HG03378 (cell line): ENCODE measurements around the gene SH3PXD2B.

Experiments
- ATAC-seq: cut with Tn5 transposase; IDR thresholded peaks from one replicate; pipeline ENCODE4 v1.9.1; 2021; ENCODE audit warnings: mild to moderate bottlenecking, moderate library complexity; ENCODE audit not compliant: unreplicated experiment

Gene SH3PXD2B

DNA sequence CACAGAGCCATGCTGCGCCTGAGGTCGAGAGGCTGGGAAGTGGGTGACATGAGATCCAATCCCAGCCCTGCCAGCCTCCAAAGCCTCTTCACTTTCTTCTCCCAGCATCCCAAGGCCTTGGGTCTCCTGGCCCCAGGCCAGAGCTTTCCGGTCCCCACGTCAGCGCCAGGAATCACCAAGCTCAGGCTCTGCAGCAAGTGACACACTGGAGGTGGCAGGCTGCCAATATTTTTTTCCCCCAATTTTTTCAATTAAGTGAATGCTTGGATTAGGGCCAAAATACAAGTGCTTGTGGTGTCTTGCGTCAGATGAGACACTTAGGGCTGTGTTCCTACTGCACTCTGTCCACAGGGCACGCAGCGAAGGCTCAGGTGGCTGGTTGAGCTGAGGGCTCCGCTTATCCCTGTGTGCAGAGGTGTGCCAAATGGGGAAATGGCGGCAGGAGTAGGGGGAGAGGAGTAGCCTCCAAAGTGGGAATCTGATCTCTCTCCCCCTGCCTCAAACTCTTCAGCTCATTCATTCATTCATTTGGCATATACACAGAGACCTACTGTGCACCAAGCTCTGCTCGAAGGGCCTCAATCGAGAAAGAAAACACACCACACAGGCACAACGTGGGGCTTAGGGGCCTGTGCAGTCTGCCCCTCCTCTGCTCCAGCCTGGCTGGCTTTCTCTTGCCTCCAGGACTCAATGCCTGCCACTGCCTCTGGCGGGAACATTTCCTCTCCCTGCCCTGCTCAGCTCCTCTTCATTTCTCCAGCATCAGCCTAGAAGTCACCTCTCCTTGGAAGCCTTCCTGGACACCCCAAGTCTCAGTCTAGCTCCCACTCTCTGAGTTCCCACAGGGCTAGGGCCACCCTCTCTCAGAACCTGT is 16.6 kb downstream of the SH3PXD2B start:
- no peak for ATAC-seq

DNA sequence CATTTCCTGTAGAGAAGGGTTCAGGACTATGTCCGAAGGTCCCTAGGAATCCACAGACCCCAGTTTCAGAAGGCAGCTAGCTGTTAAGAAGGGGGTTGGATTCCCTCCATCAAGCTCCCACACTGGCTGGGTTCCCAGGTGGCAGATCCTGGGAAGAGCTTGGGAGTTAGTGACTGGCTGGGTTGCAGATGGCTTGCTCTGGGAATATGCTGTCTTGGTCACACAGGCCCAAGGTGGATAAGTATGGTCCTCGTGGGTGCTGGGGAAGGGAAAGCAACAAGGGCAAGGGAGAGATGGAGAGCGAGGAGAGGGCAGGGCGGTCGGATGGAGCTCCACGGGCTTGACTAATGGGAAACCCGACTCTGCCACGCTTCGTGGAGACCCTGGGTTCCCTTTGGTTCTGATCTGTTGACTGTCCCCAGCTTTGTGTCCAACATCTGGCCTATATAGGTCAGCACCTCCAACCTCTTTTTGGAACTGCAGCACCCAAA is 17.4 kb downstream of the SH3PXD2B start:
- no peak for ATAC-seq

DNA sequence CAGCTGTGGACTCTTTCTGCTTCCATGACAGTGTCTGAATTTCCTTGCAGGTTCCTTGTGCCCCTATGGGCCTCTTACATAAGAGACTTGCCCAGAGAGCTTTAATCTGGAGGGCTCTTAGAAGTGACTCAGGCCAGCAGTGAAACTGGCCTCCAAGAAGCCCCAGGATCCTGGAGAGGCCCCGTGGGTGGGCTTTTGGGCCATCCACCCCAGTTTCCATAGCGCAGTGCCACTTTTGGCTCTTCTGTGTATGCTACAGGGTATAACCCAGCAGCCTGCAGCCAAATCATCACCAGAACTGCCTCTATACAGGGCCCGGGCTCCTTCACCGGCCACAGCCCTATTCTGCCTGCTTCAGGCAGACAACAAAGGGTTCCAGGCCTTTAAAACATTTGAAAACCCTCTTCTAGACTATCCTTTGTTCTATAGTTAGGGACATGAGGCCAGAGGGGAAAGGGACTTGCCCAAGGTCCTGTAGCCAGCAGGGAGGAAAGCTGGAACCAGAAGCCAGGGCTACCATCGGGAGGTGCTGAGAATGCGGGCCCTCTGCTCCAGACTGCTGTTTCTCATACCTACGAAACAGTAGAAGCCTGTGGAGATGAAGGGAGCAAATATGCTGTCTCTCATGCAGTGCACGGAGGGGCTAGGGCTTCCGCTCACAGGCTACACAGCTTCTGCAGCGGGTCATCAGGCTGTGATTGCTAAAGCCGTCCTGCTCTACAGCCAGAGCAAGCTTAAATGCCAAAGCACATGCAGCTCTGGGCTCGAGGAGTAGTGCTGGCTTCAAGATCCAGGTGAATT is 18.0 kb downstream of the SH3PXD2B start:
- no peak for ATAC-seq

DNA sequence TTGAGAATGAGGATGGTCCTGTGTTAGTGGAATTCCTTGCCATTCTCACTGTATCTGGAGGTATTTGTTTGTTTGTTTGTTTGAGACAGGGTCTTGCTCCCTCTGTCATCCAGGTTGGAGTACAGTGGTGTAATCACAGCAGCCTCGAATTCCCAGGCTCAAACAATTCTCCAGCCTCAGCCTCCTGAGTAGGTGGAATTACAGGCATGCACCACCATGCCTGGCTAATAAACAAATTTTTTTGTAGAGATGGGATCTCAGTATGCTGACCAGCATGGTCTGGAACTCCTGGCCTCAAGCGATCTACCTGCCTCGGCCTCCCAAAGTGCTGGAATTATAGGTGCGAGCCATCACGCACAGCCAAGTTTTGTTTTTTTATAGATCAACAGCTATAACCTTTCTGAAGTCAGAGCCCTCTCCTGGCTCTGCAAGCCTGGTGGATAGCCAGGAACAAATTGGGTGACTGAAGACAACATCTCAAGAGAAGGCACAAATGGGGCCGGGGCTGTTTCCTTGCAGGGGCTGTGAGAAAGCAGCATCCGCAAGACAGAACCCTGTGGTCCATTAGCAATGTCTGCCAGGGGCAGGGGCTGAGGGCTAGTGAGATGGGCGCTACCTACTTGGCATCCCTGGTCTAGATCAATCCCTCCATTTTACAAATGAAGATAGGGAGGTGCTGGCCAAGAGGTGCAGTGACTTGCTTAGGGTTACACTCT is 18.8 kb downstream of the SH3PXD2B start:
- ATAC-seq = no peak

DNA sequence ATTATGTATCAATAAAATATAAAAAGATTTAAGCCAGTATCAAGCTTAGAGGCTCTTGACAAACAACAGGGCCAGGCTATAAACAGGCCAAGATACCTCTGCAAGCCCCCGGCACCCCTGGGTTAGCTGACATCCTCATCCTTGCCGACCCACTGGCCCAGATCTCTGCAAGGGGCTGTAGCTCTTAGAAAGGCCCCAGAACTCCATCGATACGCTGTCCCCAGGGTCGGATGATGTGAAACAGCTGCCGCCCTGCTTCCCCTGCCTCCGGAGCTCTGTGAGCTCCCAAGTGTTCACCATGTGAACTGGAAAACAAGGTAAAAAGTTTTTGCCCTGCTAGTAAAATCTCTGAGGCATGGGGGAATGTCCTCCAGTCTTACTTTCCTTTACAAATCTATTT is 20.1 kb downstream of the SH3PXD2B start:
- no peak for ATAC-seq

DNA sequence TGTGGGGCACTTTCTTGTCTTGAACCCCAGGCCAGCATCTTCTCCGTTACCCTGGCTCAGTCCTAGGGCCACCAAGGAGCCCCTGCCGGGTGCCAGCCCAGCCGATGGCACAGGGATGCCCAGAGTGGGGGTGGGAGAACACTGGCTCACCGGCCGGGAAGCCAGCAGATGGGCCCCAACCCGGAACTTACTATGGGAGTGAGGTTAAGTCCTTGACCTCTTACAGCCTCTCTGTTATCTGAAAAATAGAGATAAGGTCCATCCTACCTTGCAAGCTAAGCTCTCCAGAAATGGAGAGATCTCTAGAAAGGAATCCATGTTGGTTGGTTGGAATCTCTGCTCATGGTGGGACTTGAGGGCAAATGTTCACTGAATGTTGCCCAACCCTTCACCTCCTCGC is 20.8 kb downstream of the SH3PXD2B start:
- no peak for ATAC-seq

DNA sequence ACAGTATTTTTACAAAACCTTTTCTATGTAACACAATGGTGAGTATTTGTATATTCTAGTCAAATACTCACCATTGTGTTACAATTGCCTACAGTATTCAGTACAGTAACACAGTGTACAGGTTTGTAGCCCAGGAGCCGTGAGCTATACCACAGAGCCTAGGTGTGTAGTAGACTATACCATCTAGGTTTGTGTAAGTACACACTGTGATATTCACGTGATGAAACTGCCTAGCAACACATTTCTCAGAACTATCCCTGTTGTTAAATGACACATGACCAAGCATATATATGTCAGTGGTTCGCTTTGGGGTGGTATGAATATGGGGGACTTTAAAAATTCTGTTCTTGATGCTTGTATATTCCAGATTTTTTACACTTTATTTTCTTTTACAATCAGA is 21.3 kb downstream of the SH3PXD2B start:
- ATAC-seq = no peak

DNA sequence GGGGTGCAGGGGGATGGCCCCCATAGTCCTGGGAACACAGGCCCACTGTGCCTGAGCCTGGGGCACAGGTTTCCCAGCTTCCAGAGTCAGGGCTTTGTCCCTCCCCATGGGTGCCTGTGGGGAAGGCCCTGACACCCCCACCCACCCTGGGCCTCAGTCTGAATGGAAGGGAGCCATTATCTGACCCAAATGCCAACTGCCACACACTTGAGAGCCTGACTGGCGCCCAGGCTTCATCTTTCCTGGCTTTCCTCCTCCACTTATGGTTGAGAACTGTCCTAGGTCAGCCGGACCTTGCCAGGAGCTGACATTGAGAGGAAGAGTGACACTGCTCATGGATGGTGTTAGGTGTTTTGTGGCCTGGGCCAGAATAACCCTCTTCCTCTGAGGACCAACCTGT is 24.0 kb downstream of the SH3PXD2B start:
- no peak for ATAC-seq

DNA sequence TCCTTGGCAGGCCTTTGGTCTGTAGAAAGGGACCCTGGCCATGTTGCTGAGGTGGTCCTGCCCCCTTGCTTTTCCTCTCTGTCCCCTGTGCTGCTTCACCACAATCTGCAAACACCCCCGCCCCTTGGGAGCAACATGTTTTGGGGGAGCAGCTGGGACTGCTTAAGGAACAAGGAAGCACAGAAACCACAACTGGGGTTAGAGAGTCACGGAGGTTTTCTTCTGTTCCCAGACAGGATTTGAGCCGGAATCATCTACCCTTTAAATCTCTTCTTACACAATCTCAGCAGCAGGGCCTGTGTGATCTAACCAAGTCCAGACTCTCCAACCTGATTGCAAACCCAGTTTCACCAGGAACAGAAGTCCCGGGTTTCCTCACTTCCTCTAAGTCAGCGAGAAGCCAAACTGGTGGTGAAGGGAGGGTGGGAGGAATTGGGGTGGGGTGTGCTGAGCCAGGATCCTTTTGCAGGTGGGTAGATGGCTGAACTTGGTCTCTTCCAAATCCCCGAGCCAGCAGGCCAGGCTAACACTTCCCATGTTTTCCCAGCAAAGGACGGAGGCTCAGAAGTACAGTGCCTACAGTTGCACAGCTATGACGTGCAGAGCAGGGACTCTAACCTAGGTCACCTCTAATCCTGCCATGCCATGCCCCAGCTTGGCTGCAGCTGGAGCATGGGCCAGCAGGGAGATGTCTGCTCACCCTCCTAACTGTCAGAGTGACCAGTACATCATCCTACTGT is 25.0 kb downstream of the SH3PXD2B start:
- no peak for ATAC-seq

DNA sequence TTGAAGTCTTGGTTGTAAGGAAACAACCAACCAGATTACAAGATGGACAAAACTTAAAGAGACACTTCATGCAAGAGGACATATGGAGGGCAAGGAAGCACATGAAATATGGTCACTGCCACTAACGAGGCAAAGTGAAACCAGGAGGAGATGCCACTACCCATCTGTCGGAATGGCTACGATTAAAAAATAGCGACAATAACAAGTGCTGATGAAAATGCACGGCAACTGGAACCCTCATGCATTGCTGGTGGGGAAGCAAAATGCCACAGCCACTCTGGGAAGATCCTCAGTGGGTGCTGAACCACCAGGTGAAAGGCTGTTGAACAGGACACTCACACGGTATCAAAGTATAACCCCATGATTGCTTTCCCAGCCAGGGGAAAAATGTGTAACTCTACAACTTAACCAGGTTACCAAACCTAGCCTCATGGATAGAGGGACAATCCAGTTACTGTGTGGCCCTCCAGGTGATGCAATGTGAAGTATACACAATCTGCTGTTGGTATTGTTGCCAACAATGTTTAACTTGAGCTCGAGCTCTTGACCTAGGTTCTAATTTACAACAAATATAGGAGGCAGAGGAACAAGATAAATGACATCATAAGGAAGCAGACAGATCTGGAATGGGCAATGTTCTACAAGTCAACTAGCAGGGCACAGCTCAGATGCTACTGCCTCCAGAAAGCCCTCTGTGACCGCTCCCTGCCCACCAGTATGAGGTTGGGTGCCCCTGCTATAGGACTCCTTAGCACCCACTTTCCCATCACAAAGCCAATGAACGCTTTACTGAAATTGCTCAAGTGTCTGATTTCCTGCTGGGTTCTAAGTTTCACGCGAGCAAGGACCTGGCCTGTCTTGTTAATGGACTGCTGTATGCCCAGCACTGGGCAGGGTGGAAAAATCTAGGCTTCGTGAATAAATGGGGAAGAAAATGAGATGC is 25.8 kb downstream of the SH3PXD2B start:
- no peak for ATAC-seq

DNA sequence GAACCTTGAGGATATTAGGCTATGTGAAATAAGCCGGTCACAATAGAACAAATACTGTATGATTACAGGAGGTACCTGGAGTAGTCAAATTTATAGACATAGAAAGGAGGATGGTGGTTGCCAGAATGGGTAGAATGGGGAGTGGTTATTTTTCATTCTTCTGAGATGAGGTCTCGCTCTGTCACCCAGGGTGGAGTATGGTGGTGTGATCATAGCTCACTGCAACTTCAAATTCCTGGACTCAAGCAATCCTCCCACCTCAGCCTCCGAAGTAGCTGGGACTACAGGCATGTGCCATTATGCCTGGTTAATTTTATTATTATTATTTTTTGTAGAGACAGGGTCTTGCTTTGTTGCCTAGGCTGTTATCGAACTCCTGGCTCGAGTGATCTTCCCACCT is 27.1 kb downstream of the SH3PXD2B start:
- ATAC-seq = no peak

DNA sequence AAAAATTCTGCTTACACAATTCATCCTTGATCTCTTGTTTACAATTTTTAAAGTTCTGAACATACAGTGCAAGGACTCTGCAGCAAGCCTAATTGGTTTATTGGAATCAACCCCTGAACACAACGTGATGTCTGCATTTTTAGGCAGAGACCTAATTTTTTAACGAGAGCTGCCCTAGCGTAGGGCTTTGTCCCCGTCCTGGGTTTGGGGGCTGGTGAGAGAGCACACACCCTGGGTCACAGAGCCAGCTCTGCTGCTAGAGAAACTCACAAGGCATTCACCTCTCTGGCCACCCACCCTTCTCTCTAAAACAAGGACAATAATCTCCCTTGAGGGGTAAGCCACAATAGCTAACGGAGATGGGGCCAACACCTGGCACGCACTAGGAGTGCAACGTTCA is 28.2 kb downstream of the SH3PXD2B start:
- no peak for ATAC-seq

DNA sequence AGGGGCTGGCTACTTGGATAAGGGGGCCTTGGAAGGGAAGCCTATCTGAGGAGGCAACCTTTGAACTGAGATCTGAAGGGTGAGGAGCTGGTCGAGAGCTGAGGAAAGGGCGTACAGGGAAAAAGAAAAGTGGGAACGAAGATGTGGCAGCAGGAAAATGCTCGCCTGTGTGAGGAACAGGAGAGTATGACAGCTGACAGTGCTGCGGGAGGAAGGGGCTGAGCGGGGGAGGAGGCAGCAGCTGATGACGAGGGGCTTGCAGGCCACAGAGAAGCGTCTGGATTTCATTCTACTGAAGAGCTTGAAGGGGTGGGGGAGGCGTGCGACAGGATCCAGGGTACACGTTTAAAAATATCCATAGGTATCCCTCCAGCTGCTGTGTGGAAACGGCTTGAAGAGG is 28.9 kb downstream of the SH3PXD2B start:
- ATAC-seq = no peak

DNA sequence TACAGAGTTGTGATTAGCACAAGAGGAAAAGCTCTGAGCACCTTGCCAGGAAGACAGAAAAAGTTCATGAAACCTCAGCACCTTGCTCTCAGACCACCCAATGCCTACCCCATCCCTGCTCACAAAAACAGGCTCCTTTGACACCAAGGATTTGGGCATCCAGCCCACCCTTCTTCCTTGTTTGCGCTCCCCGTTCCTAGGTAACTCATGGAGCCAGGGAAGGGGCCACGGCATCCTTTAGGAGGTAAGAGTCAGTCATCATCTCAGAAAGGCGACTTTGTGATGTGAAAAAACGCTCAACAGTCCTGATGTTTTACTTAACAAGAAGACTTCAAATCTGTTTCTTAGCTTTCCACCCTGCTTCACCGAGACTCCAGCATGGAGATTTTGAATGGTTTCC is 29.5 kb downstream of the SH3PXD2B start:
- ATAC-seq = no peak

DNA sequence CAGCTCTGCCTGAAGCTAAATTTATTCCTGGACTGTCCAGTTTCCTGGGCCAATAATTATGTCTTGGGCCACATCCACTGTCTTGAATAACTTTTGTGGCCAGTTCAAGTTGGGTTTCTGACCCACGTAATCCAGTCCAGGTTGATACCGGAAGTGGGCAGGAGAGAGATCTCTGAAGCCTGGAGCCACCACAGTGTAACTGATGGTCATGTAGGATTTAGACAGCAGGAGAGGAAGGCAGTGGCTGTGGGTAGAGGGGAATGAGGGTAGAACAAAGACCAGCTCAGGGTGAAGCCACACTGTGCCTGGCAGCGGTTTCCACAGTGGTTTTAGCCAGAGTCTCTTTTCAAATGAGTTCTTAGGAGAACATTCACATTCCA is 30.2 kb downstream of the SH3PXD2B start:
- ATAC-seq = no peak

DNA sequence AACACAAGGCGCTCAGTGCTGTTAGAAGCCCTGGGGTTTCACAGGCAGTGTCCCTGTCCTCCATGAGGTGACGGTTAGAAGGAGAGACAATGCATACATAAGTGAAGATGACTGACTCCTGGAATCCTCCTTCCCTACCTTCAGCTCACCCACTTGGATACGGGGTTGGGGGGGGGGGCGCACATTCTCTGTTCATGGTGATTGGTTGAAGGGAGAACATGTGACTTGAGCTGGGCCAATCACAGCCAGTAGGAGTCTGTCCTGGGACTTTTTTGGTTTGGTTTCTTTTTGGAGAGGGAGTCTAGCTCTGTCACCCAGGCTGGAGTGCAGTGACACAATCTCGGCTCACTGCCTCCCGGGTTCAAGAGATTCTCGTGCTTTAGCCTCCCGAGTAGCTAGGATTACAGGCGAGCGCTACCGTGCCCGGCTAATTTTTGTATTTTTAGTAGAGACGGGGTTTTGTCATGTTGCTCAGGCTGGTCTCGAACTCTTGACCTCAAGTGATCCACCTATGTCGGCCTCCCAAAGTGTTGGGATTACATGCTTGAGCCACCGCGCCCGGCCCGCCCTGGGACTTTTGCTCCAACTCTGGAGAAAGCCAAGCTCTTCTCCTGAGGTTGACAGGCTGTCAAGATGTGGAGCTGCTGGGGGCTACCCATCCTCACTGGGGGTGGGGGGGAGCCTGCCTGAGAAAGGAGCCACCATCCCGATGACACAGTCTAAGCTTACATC is 30.8 kb downstream of the SH3PXD2B start:
- no peak for ATAC-seq

DNA sequence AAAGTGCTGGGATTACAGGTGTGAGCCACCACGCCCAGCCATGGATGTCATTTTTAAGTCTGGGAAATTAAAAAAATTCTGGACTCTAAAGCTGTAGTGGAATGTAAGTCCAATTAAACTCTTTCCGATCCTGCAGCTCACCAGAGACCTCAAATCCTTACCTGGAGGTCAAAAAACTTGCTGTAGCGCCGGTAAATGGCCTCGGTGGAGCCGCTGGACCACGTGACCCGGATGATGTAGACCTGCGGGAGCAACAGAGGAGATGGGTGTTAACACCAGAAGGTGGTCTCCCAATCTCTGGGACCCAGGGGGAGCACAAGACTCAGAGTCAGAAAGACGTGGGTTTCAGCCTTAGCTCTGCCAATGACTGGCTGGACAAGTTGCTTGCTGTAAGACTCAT is 32.1 kb downstream of the SH3PXD2B start:
- ATAC-seq = no peak

DNA sequence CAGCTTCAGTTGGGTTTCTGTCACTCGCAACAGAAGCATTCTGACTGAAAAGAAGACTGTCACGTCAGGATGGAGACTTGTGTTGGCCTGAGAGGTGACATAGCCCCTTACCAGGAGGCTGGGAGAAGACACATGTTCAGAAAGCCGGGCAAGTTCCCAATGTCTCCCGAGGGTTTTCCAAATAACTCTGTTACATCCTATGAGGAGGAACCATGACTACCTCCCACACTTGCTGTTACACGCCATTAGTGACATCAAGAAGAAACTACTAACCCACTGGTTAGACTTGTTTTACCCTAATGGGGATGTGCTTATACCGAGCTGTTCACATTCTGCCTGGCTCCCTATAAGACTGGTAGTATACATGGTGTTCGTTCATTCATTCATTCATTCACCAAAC is 33.3 kb downstream of the SH3PXD2B start:
- no peak for ATAC-seq
